Fibroblast of skin of back (primary cell): ENCODE results near the gene ELL.
"Not testable (repeated sequence)": the region's sequence is repeated elsewhere in the genome, so short reads cannot be mapped to it uniquely, and the experiment has no call there.

ENCODE experiments used
- DNase-seq: peaks from one replicate; pipeline ENCODE4 v3.0.0-alpha.2; 2013

Gene ELL

GRCh38 chr19:18419699-18420460 lies 102.0 kb downstream of the ELL start:
- no peak for DNase-seq

GRCh38 chr19:18419195-18419698 lies 102.6 kb downstream of the ELL start, which contains the start of gene SSBP4:
SSBP4 (plus strand) TSS chr19:18419398; CDS start chr19:18419649, 251 bp downstream.
- peak; percentile 82 for DNase-seq

DNA sequence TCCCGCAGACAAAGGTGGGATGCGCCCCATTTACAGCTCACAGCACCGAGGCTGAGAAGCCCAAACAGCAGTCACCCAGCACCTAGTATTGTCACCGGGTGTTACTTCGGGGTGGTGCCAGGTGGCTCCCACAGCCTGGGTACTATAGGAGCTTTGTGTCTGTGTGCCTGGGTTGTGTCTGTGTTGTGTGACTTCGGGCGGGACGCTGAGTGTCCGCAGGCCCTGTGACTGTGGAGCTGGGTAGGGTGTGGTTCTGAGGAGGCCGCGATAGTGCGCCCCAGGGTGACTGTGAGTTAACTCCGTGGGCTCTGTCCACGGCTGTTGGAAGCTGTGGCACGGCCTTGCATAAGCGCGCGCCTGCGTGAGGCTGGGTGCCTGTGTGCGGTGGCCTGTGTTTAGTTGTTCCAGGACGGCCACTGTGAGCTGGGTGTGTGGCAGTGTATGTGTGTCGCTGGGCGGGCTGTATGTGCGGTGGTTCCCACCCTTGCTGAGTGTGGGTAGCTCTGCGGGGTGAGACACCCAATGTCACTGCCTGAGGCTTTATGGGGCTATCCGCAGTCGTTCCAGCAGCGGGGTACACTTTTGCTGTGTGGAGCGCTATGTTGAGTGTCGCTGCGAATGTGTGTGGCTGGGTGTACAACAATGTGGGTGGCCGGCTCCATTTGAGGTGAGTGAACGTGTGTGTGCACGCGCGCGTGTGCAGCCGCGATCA lies 103.2 kb downstream of the ELL start:
- DNase-seq, result peak; percentile 36

- no peak for DNase-seq
Measured at GRCh38 chr19:18418029-18418482, 103.8 kb downstream of the ELL start.

- peak; percentile 90 for DNase-seq
Measured at GRCh38 chr19:18417250-18418028, 104.4 kb downstream of the ELL start.

- DNase-seq, result peak; percentile 91
Measured at GRCh38 chr19:18416778-18417249, 105.1 kb downstream of the ELL start.

DNA sequence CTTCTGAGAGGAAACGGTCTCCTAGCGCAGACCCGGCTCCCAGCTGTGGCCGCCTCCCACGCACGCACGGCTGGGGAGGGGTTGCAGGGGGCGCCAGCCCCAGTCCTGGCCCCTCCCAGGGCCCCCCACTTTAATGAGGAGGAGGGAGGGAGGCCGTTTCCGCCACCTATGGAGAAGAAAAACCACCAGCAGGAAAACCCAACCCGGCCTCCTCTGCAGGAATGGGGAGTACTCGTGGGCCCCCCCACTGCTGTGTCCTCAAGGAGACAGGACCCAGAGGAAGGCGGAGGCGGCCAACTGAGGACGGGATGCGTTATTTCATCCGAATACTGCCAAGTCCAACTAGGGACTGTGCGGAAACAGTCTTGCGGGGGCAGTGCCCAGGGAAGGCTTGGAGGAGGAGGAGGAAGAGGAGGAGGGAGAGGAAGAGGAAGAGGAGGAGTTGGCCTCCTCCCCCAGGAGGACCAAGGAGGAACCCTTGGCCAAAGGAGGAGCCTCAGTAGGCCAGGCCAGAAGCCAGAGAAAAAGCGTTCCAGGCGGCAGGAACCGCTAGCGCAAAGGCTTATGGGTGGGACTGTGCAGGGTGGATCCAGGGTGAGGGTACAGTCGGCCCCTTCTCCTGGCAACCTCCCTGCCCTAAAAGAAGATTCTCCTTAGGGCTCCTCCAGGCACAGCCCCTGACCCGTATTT lies 106.5 kb downstream of the ELL start:
- peak; percentile 78 for DNase-seq

- DNase-seq, result no peak
Measured at GRCh38 chr19:18414504-18415177, 107.2 kb downstream of the ELL start.

GRCh38 chr19:18412610-18413239 lies 109.1 kb downstream of the ELL start:
- DNase-seq, result no peak

DNA sequence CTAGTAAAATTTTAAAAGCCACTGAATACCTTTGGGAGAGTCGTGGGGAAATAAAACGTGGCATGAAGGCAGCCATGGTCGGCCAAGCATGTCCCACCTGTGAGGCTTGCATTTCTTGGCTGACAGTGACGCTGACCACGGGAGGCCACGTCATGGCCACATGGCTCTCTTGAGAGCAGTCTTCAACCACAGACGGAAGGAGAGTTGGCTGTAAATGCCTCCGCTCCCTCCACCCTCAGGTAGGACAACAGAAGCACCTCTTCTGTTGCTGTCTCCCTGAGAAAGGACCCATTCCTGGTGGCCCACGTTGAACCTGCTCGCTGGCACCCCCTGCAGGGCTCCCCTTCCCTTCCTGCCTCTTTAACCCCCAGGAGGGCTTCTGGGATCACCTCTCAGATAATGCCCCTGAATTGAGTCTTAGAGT lies 113.8 kb downstream of the ELL start:
- DNase-seq, result no peak

GRCh38 chr19:18406749-18407148 lies 115.1 kb downstream of the ELL start:
- no peak for DNase-seq

- not testable (repeated sequence) for DNase-seq
Measured at GRCh38 chr19:18405754-18406153, 116.1 kb downstream of the ELL start.

DNA sequence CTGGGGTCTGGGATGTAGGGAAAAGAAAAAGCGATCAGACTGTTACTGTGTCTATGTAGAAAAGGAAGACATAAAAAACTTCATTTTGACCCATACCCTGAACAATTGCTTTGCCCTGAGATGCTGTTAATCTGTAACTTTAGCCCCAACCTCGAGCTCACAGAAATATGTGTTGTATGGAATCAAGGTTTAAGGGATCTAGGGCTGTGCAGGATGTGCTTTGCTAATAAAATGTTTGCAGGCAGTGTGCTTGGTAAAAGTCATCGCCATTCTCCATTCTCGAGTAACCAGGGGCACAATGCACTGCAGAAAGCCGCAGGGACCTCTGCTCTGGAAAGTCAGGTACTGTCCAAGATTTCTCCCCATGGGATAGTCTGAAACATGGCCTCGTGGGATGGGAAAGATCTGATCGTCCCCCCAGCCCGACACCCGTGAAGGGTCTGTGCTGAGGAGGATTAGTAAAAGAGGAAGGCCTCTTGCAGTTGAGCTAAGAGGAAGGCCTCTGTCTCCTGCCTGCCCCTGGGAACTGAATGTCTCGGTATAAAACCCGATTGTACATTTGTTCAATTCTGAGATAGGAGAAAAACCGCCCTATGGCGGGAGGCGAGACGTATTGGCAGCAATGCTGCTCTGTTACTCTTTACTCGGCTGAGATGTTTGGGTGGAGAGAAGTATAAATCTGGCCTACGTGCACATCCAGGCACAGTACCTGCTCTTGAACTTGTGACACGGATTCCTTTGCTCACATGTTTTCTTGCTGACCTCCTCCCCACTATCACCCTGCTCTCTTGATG lies 119.2 kb downstream of the ELL start:
- not testable (repeated sequence) for DNase-seq

DNA sequence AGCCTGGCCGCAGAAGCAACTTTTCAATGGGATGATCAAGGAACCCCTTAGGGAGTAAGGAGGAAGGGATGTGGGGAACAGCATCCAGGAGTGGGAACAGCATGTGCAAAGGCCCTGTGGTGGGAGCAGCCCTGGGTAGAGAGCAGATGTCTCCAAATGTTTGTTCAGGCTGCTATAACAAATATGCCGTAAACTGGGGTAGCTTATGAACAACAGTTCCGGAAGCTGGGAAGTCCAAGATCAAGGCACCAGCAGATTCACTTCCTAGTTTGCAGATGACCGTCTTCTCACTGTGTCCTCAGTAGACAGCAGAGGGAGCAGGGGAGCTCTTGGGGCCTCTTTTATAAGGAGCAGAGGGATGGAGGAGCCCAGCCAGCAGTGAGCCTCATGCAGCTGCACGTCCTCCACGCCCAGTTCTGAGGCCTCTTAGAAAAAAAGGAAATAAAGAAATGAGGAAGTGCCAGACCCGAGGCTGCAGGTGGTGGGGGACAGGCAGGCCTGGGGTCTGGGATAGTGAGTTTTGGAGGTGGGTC lies 120.2 kb downstream of the ELL start:
- peak; percentile 72 for DNase-seq

DNA sequence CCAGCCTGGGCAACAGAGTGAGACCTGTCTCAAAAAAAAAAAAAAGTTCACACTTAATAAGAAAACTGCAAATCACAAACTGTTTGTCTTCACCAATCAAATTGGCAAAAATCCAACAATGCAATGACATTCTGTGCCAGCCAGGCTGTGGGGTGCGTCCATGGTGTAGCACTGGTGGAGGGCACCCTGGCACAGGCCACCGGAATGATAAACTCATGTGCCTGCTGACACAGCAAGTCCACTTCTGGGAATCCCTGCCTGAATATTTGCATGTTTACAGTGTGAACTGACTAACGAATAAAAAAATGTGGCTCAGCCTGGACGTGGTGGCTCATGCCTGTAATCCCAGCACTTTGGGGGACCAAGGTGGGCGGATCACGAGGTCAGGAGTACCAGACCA lies 122.9 kb downstream of the ELL start:
- peak; percentile 56 for DNase-seq

GRCh38 chr19:18397242-18398202 lies 124.3 kb downstream of the ELL start, which contains the start of gene LRRC25:
LRRC25 (minus strand) TSS chr19:18397622; CDS start chr19:18396963, 659 bp downstream.
- no peak for DNase-seq

DNA sequence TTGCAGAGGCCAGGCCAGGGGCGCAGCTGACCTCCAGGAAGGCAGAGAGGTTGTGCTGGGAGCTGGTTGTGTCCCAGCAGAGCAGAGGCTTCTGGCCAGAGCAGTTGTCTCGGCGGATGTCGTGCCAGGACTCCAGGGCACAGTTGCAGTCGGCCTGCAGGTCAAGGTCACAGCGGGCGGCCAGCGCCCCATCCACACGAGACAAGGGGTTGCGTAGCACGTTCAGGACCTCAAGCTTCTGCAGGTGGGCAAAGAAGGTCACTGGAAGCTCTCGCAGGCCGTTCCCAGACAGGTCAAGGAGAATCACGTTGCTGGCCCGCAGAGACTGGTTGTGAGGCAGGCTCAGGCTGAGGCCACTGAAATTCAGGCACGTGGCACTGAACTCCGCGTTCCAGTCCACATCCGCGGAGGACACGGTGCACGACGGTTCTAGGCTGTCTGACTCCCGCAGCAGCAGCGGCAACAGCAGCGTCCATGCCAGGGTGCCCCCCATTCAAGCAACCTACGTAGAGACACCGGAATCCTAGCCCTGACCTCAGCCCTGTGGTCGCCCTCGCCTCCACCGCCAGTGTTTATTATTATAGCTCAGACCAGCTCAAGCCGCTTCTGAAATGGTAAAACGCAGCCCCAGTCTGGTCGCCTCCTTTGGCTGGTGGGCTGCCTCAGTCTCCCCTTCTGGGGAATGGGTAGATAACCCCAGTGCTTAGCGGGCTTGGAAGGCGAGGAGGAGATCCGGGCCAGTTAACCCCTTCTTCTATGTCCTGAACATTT lies 125.2 kb downstream of the ELL start:
- no peak for DNase-seq

- no peak for DNase-seq
Measured at GRCh38 chr19:18393836-18394235, 128.0 kb downstream of the ELL start.
